Measurements from ENCODE around the gene FBXL13.
"Not testable (repeated sequence)": the region's sequence is repeated elsewhere in the genome, so short reads cannot be mapped to it uniquely, and the experiment has no call there.

FBXL13 gene

GRCh38 chr7:103106005-103106702, 31.6 kb upstream of the FBXL13 start:
- H3K27me3 ChIP-seq (replicated peaks) = no peaks in the 10 kb centered on the region
- DNase-seq = no peak
- in situ Hi-C loops (cut with HindIII; ENCODE audit: low pct_ligation_motif_present, low sequenced_read_pairs) = no loop called here
- H3K4me3 ChIP-seq (ENCODE audit: low read depth, low read length) = no peak overlapping the region
- TF ChIP-seq CTCF (IDR thresholded peaks at IDR 0.05; ENCODE audit: low read depth, low read length, missing control alignments) = no peak
- H3K36me3 ChIP-seq (replicated peaks) = no peaks in the 10 kb centered on the region
- H3K27ac ChIP-seq = no peak overlapping the region

GRCh38 chr7:103101543-103101942, 26.9 kb upstream of the FBXL13 start:
- H3K4me3 ChIP-seq (ENCODE audit: low read depth, low read length) = no peak overlapping the region
- TF ChIP-seq CTCF (IDR thresholded peaks at IDR 0.05; ENCODE audit: low read depth, low read length, missing control alignments) = no peak
- in situ Hi-C loops (cut with HindIII; ENCODE audit: low pct_ligation_motif_present, low sequenced_read_pairs) = no loop called here

GRCh38 chr7:103100348-103100747, 25.8 kb upstream of the FBXL13 start:
- no peak overlapping the region for H3K27ac ChIP-seq
- H3K4me3 ChIP-seq (ENCODE audit: low read depth, low read length) = no peak overlapping the region
- H3K27me3 ChIP-seq (replicated peaks) = no peaks in the 10 kb centered on the region
- no peak for TF ChIP-seq CTCF (IDR thresholded peaks at IDR 0.05; ENCODE audit: low read depth, low read length, missing control alignments)
- H3K36me3 ChIP-seq (replicated peaks) = peaks cover 8% of the 10 kb centered on the region
- in situ Hi-C loops (cut with HindIII; ENCODE audit: low pct_ligation_motif_present, low sequenced_read_pairs) = no loop called here
- no peak for DNase-seq

More at GRCh38 chr7:103101543-103101942, 26.9 kb upstream of the FBXL13 start:
- no peak for DNase-seq
- no peaks in the 10 kb centered on the region for H3K27me3 ChIP-seq (replicated peaks)
- no peak overlapping the region for H3K27ac ChIP-seq
- H3K36me3 ChIP-seq (replicated peaks) = peaks cover 8% of the 10 kb centered on the region

GRCh38 chr7:103097041-103097440, 22.4 kb upstream of the FBXL13 start:
- in situ Hi-C loops (cut with HindIII; ENCODE audit: low pct_ligation_motif_present, low sequenced_read_pairs) = no loop called here

GRCh38 chr7:103095558-103095957, 21.0 kb upstream of the FBXL13 start:
- H3K27ac ChIP-seq; DNase-seq; H3K27me3 ChIP-seq (replicated peaks); in situ Hi-C loops (cut with HindIII; ENCODE audit: low pct_ligation_motif_present, low sequenced_read_pairs); H3K4me3 ChIP-seq (ENCODE audit: low read depth, low read length): not testable (repeated sequence)
- H3K36me3 ChIP-seq (replicated peaks) = peaks cover 13% of the 10 kb centered on the region

More at GRCh38 chr7:103097041-103097440, 22.4 kb upstream of the FBXL13 start:
- H3K36me3 ChIP-seq (replicated peaks) = peaks cover 13% of the 10 kb centered on the region
- DNase-seq = no peak
- H3K27ac ChIP-seq = no peak overlapping the region
- TF ChIP-seq CTCF (IDR thresholded peaks at IDR 0.05; ENCODE audit: low read depth, low read length, missing control alignments) = no peak
- H3K27me3 ChIP-seq (replicated peaks) = no peaks in the 10 kb centered on the region
- no peak overlapping the region for H3K4me3 ChIP-seq (ENCODE audit: low read depth, low read length)

GRCh38 chr7:103094102-103094501, 19.5 kb upstream of the FBXL13 start:
- H3K36me3 ChIP-seq (replicated peaks) = peaks cover 16% of the 10 kb centered on the region
- H3K4me3 ChIP-seq (ENCODE audit: low read depth, low read length) = no peak overlapping the region
- H3K27ac ChIP-seq = no peak overlapping the region
- no peak for TF ChIP-seq CTCF (IDR thresholded peaks at IDR 0.05; ENCODE audit: low read depth, low read length, missing control alignments)
- DNase-seq = no peak
- in situ Hi-C loops (cut with HindIII; ENCODE audit: low pct_ligation_motif_present, low sequenced_read_pairs) = no loop called here
- no peaks in the 10 kb centered on the region for H3K27me3 ChIP-seq (replicated peaks)

Data from brain microvascular endothelial cell (primary cell).